NCI-H1092 treated with DMSO at 0.1 percent for 48 hours (cell line): ENCODE data around the gene KRTAP12-4.
"Not testable (repeated sequence)": the region's sequence is repeated elsewhere in the genome, so short reads cannot be mapped to it uniquely, and the experiment has no call there.

Experiments used
- DNase-seq: peaks from one replicate; lab custom pipeline; 2025; lab: John Stamatoyannopoulos, UW

The KRTAP12-4 gene

GRCh38 chr21:44653656-44654575 is 543 bp downstream of the KRTAP12-4 start:
- peak; percentile 46 for DNase-seq

GRCh38 chr21:44653123-44653522 is 1.3 kb downstream of the KRTAP12-4 start:
- no peak for DNase-seq

GRCh38 chr21:44650973-44651675 is 3.3 kb downstream of the KRTAP12-4 start:
- no peak for DNase-seq

GRCh38 chr21:44650265-44650972 is 4.0 kb downstream of the KRTAP12-4 start:
- no peak for DNase-seq

GRCh38 chr21:44649521-44650100 is 4.8 kb downstream of the KRTAP12-4 start:
- no peak for DNase-seq

- DNase-seq = no peak
Measured at GRCh38 chr21:44648557-44649311, 5.7 kb downstream of the KRTAP12-4 start.

GRCh38 chr21:44647222-44647552 is 7.3 kb downstream of the KRTAP12-4 start:
- DNase-seq = peak; percentile 74

- DNase-seq = peak; percentile 74
Measured at GRCh38 chr21:44646366-44647221, 7.9 kb downstream of the KRTAP12-4 start, which contains the start of gene KRTAP10-11. KRTAP10-11 (plus strand) TSS chr21:44646414; CDS start chr21:44646459, 45 bp downstream.

- no peak for DNase-seq
Measured at GRCh38 chr21:44644878-44645277, 9.6 kb downstream of the KRTAP12-4 start.

- no peak for DNase-seq
Measured at GRCh38 chr21:44643741-44644310, 10.6 kb downstream of the KRTAP12-4 start.

GRCh38 chr21:44640761-44641160 is 13.7 kb downstream of the KRTAP12-4 start:
- DNase-seq = no peak

GRCh38 chr21:44639331-44639655 is 15.2 kb downstream of the KRTAP12-4 start:
- no peak for DNase-seq

- DNase-seq = not testable (repeated sequence)
Measured at GRCh38 chr21:44638506-44639330, 15.7 kb downstream of the KRTAP12-4 start.

- not testable (repeated sequence) for DNase-seq
Measured at GRCh38 chr21:44637851-44638348, 16.6 kb downstream of the KRTAP12-4 start.

GRCh38 chr21:44637018-44637850 is 17.2 kb downstream of the KRTAP12-4 start, which contains the start of gene KRTAP10-10:
KRTAP10-10 (plus strand) TSS chr21:44637356; CDS start chr21:44637418, 62 bp downstream.
- DNase-seq = no peak

- no peak for DNase-seq
Measured at GRCh38 chr21:44636209-44637017, 18.0 kb downstream of the KRTAP12-4 start.

GRCh38 chr21:44632067-44632466 is 22.4 kb downstream of the KRTAP12-4 start:
- DNase-seq = no peak
